GM12892 (cell line): Measurements from ENCODE around the gene TCERG1.

Experiments used
- POLR2A ChIP-seq: IDR thresholded peaks from 2 replicates; pipeline ENCODE4 v1.6.1; 2011; ENCODE audit warnings: low read depth, low read length, control low read depth
- POLR2AphosphoS5 ChIP-seq: IDR thresholded peaks from 2 replicates; pipeline ENCODE4 v1.6.1; 2011; ENCODE audit warnings: low read depth, low read length, control low read depth

- no peak for TF ChIP-seq POLR2A
- no peak for TF ChIP-seq POLR2AphosphoS5
Observed at GRCh38 chr5:146548781-146549449, 101.8 kb downstream of the TCERG1 start.
